ENCODE measurements around the gene HHAT.

HHAT gene

GRCh38 chr1:210475321-210475720 is 146.6 kb downstream of the HHAT start:
- no peak for TF ChIP-seq ZNF274 (IDR thresholded peaks at IDR 0.05; ENCODE audit: low read depth, low read length)
- no peak overlapping the region for H3K4me3 ChIP-seq (ENCODE audit: low read length)

GRCh38 chr1:210475806-210476205 is 147.1 kb downstream of the HHAT start:
- TF ChIP-seq ZNF274 (IDR thresholded peaks at IDR 0.05; ENCODE audit: low read depth, low read length), result no peak
- no peak overlapping the region for H3K4me3 ChIP-seq (ENCODE audit: low read length)

- H3K4me3 ChIP-seq (ENCODE audit: low read length), result no peak overlapping the region
- TF ChIP-seq ZNF274 (IDR thresholded peaks at IDR 0.05; ENCODE audit: low read depth, low read length), result no peak
Measured at GRCh38 chr1:210476730-210477129, 148.0 kb downstream of the HHAT start.

GRCh38 chr1:210477328-210477924 is 148.7 kb downstream of the HHAT start:
- H3K4me3 ChIP-seq (ENCODE audit: low read length), result no peak overlapping the region
- TF ChIP-seq ZNF274 (IDR thresholded peaks at IDR 0.05; ENCODE audit: low read depth, low read length), result no peak

- no peak for TF ChIP-seq ZNF274 (IDR thresholded peaks at IDR 0.05; ENCODE audit: low read depth, low read length)
- no peak overlapping the region for H3K4me3 ChIP-seq (ENCODE audit: low read length)
Measured at GRCh38 chr1:210478820-210479219, 150.1 kb downstream of the HHAT start.

GRCh38 chr1:210482491-210482890 is 153.8 kb downstream of the HHAT start:
- no peak overlapping the region for H3K4me3 ChIP-seq (ENCODE audit: low read length)
- TF ChIP-seq ZNF274 (IDR thresholded peaks at IDR 0.05; ENCODE audit: low read depth, low read length), result no peak

- H3K4me3 ChIP-seq (ENCODE audit: low read length), result no peak overlapping the region
- TF ChIP-seq ZNF274 (IDR thresholded peaks at IDR 0.05; ENCODE audit: low read depth, low read length), result no peak
Measured at GRCh38 chr1:210482945-210483617, 154.4 kb downstream of the HHAT start.

GRCh38 chr1:210483821-210484220 is 155.1 kb downstream of the HHAT start:
- no peak for TF ChIP-seq ZNF274 (IDR thresholded peaks at IDR 0.05; ENCODE audit: low read depth, low read length)
- no peak overlapping the region for H3K4me3 ChIP-seq (ENCODE audit: low read length)

- TF ChIP-seq ZNF274 (IDR thresholded peaks at IDR 0.05; ENCODE audit: low read depth, low read length), result no peak
- H3K4me3 ChIP-seq (ENCODE audit: low read length), result no peak overlapping the region
Measured at GRCh38 chr1:210487021-210487420, 158.3 kb downstream of the HHAT start.

GRCh38 chr1:210489491-210489890 is 160.8 kb downstream of the HHAT start:
- TF ChIP-seq ZNF274 (IDR thresholded peaks at IDR 0.05; ENCODE audit: low read depth, low read length), result no peak
- no peak overlapping the region for H3K4me3 ChIP-seq (ENCODE audit: low read length)

GRCh38 chr1:210490781-210491180 is 162.1 kb downstream of the HHAT start:
- no peak overlapping the region for H3K4me3 ChIP-seq (ENCODE audit: low read length)
- no peak for TF ChIP-seq ZNF274 (IDR thresholded peaks at IDR 0.05; ENCODE audit: low read depth, low read length)

- no peak overlapping the region for H3K4me3 ChIP-seq (ENCODE audit: low read length)
- no peak for TF ChIP-seq ZNF274 (IDR thresholded peaks at IDR 0.05; ENCODE audit: low read depth, low read length)
Measured at GRCh38 chr1:210496063-210496462, 167.4 kb downstream of the HHAT start.

- no peak for TF ChIP-seq ZNF274 (IDR thresholded peaks at IDR 0.05; ENCODE audit: low read depth, low read length)
- H3K4me3 ChIP-seq (ENCODE audit: low read length), result no peak overlapping the region
Measured at GRCh38 chr1:210499956-210500355, 171.3 kb downstream of the HHAT start.

GRCh38 chr1:210500831-210501230 is 172.1 kb downstream of the HHAT start:
- H3K4me3 ChIP-seq (ENCODE audit: low read length), result no peak overlapping the region
- no peak for TF ChIP-seq ZNF274 (IDR thresholded peaks at IDR 0.05; ENCODE audit: low read depth, low read length)

- H3K4me3 ChIP-seq (ENCODE audit: low read length), result no peak overlapping the region
- no peak for TF ChIP-seq ZNF274 (IDR thresholded peaks at IDR 0.05; ENCODE audit: low read depth, low read length)
Measured at GRCh38 chr1:210504286-210504685, 175.6 kb downstream of the HHAT start.

Measured in GM08714 (cell line).